ENCODE data around the gene MTRF1L. TPM values are rescaled to one million over a fixed set of nuclear protein-coding genes. Genes with fewer than 3 reads are reported as not detected.

Gene MTRF1L
- total RNA-seq, 1 donor from 2014 or later: 17.6 TPM

DNA sequence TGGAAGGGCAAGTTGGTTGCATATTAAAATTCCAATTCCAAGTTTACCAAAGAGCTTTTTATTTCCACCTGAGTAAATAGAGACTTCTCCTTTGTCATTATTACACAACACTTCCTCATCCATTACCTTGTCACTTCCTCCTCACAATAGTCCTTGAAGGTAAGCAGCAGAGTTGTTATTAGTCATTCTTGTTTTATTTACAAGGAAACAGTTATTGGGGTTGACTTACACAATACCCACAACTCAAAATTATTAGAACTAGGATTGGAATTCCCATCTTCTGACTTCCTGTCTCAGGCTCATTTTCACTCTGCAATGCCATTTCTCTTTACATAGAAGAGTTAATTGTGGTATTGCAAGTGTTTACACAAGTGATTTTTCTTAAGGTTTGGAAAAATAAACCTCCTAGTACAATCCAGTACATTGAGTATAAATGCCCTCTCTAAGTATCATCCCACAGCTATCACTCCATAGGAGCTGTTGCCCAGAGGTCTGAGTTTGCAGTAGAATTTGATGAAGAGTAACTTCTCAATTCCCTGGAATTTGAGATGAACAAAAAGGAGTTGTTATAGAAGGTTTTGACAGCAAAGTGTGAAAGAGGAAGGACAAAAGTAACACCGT, 28.9 kb upstream of the MTRF1L start:
- no peak for DNase-seq (ENCODE audit: low spot score)
- H3K4me3 Mint-ChIP-seq (ENCODE audit: unreplicated experiment): no peak overlapping the region
- H3K9me3 Mint-ChIP-seq (ENCODE audit: low read depth): no peaks in the 10 kb centered on the region
- H3K27ac Mint-ChIP-seq (ENCODE audit: unreplicated experiment): no peak overlapping the region
- H3K36me3 Mint-ChIP-seq (ENCODE audit: low read depth): no peaks in the 10 kb centered on the region
- peaks cover 10% of the 10 kb centered on the region for H3K4me1 Mint-ChIP-seq (ENCODE audit: low read depth)
- TF ChIP-seq, protein P1, sequence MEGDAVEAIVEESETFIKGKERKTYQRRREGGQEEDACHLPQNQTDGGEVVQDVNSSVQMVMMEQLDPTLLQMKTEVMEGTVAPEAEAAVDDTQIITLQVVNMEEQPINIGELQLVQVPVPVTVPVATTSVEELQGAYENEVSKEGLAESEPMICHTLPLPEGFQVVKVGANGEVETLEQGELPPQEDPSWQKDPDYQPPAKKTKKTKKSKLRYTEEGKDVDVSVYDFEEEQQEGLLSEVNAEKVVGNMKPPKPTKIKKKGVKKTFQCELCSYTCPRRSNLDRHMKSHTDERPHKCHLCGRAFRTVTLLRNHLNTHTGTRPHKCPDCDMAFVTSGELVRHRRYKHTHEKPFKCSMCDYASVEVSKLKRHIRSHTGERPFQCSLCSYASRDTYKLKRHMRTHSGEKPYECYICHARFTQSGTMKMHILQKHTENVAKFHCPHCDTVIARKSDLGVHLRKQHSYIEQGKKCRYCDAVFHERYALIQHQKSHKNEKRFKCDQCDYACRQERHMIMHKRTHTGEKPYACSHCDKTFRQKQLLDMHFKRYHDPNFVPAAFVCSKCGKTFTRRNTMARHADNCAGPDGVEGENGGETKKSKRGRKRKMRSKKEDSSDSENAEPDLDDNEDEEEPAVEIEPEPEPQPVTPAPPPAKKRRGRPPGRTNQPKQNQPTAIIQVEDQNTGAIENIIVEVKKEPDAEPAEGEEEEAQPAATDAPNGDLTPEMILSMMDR (IDR thresholded peaks at IDR 0.05): no peak
- H3K27me3 Mint-ChIP-seq (ENCODE audit: low read depth): no peaks in the 10 kb centered on the region

- H3K27me3 Mint-ChIP-seq (ENCODE audit: low read depth): no peaks in the 10 kb centered on the region
- TF ChIP-seq, protein P1 (IDR thresholded peaks at IDR 0.05): no peak
- no peak overlapping the region for H3K27ac Mint-ChIP-seq (ENCODE audit: unreplicated experiment)
- DNase-seq (ENCODE audit: low spot score): no peak
- no peaks in the 10 kb centered on the region for H3K36me3 Mint-ChIP-seq (ENCODE audit: low read depth)
- H3K9me3 Mint-ChIP-seq (ENCODE audit: low read depth): no peaks in the 10 kb centered on the region
- H3K4me3 Mint-ChIP-seq (ENCODE audit: unreplicated experiment): no peak overlapping the region
- peaks cover 15% of the 10 kb centered on the region for H3K4me1 Mint-ChIP-seq (ENCODE audit: low read depth)
Observed at GRCh38 chr6:153028963-153029362, 26.5 kb upstream of the MTRF1L start.

- Mint-ChIP-seq H3K4me3 (ENCODE audit: unreplicated experiment) (no peak overlapping the region), H3K4me1 (ENCODE audit: low read depth) (peaks cover 15% of the 10 kb centered on the region), H3K9me3 (ENCODE audit: low read depth) (no peaks in the 10 kb centered on the region), H3K27ac (ENCODE audit: unreplicated experiment) (no peak overlapping the region), H3K36me3 (ENCODE audit: low read depth) (no peaks in the 10 kb centered on the region), H3K27me3 (ENCODE audit: low read depth) (no peaks in the 10 kb centered on the region)
- TF ChIP-seq, protein P1 (IDR thresholded peaks at IDR 0.05): no peak
- DNase-seq (ENCODE audit: low spot score): no peak
Observed at GRCh38 chr6:153028286-153028685, 25.8 kb upstream of the MTRF1L start.

GRCh38 chr6:153027480-153027879, 25.0 kb upstream of the MTRF1L start:
- H3K4me1 Mint-ChIP-seq (ENCODE audit: low read depth): peaks cover 15% of the 10 kb centered on the region
- H3K4me3 Mint-ChIP-seq (ENCODE audit: unreplicated experiment): no peak overlapping the region
- no peak for DNase-seq (ENCODE audit: low spot score)
- H3K36me3 Mint-ChIP-seq (ENCODE audit: low read depth): no peaks in the 10 kb centered on the region
- H3K27me3 Mint-ChIP-seq (ENCODE audit: low read depth): no peaks in the 10 kb centered on the region
- TF ChIP-seq, protein P1 (IDR thresholded peaks at IDR 0.05): no peak
- H3K9me3 Mint-ChIP-seq (ENCODE audit: low read depth): no peaks in the 10 kb centered on the region
- H3K27ac Mint-ChIP-seq (ENCODE audit: unreplicated experiment): no peak overlapping the region

GRCh38 chr6:153024709-153025017, 22.2 kb upstream of the MTRF1L start:
- no peaks in the 10 kb centered on the region for H3K36me3 Mint-ChIP-seq (ENCODE audit: low read depth)
- no peaks in the 10 kb centered on the region for H3K9me3 Mint-ChIP-seq (ENCODE audit: low read depth)
- H3K27ac Mint-ChIP-seq (ENCODE audit: unreplicated experiment): no peak overlapping the region
- no peaks in the 10 kb centered on the region for H3K27me3 Mint-ChIP-seq (ENCODE audit: low read depth)
- H3K4me3 Mint-ChIP-seq (ENCODE audit: unreplicated experiment): no peak overlapping the region
- peaks cover 8% of the 10 kb centered on the region for H3K4me1 Mint-ChIP-seq (ENCODE audit: low read depth)
- TF ChIP-seq, protein P1 (IDR thresholded peaks at IDR 0.05): peak; percentile 61
- DNase-seq (ENCODE audit: low spot score): no peak
